Memory B cell (primary cell): ENCODE results near the gene FAM199X.
A peak's percentile ranks its signal among the peaks of the same experiment; 100 is the strongest.
"Not testable (repeated sequence)": the region's sequence is repeated elsewhere in the genome, so short reads cannot be mapped to it uniquely, and the experiment has no call there.

Experiments
- ATAC-seq: fragments of 150-1000 bp; cut with Tn5 transposase; 2 replicates; pipeline ENCODE4 v1.10.0; 2021; ENCODE audit warnings: low read depth, mild to moderate bottlenecking, moderate library complexity
- DNase-seq, 2 donors: peaks; one replicate each; pipeline ENCODE4 v3.0.0; 2022; ENCODE audit warnings: low spot score in 2 of 2
- H3K27ac Mint-ChIP-seq: one replicate; pipeline ENCODE4 v1.8.0; 2022; ENCODE audit warnings: mild to moderate bottlenecking, moderate library complexity, mixed read lengths
- H3K27me3 Mint-ChIP-seq: one replicate; pipeline ENCODE4 v1.8.0; 2022; ENCODE audit warnings: mixed read lengths
- H3K36me3 Mint-ChIP-seq: one replicate; pipeline ENCODE4 v1.8.0; 2022; ENCODE audit warnings: mild to moderate bottlenecking, mixed read lengths
- H3K4me1 Mint-ChIP-seq: one replicate; pipeline ENCODE4 v1.8.0; 2022; ENCODE audit warnings: mixed read lengths
- H3K4me3 Mint-ChIP-seq: one replicate; pipeline ENCODE4 v1.8.0; 2022; ENCODE audit warnings: mild to moderate bottlenecking, moderate library complexity, mixed read lengths
- H3K9me3 Mint-ChIP-seq: one replicate; pipeline ENCODE4 v1.8.0; 2022; ENCODE audit warnings: mixed read lengths

FAM199X gene

DNA sequence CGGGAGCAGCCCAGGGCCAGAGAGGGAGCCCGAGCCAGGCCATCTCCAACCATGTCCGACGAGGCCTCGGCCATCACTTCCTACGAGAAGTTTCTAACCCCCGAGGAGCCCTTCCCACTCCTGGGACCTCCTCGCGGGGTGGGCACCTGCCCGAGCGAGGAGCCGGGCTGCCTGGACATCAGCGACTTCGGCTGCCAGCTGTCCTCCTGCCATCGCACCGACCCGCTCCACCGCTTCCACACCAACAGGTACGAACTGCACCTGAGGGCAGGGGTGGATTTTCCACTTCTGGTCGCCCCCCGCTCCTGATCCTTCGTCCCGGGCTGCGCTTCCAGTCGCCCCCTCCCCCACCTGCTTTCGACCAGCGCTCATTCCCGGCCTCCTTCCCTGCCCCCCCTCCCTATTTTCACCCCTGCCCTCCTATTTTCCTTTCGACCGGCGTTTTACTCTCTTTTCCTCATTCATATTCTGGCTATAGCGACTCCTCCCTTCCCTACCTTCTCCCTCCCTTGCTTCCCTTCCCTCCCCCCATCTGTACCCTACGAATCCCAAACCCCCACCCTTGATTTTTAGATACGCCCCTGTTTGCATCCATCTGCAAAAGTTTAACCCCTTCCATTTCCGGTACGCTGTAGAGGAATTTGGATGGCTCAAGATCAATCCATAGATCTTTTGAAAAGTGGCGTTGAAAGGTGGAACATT, 633 bp downstream of the FAM199X start:
- H3K9me3 Mint-ChIP-seq, result no peaks in the 10 kb centered on the region
- no peaks in the 10 kb centered on the region for H3K27me3 Mint-ChIP-seq
- ATAC-seq, result no peak
- H3K4me3 Mint-ChIP-seq, result peak overlapping the region; percentile 87
- peak overlapping the region; percentile 83 for H3K27ac Mint-ChIP-seq
- no peak for DNase-seq
- H3K4me1 Mint-ChIP-seq, result peaks cover 27% of the 10 kb centered on the region
- peaks cover 4% of the 10 kb centered on the region for H3K36me3 Mint-ChIP-seq

DNA sequence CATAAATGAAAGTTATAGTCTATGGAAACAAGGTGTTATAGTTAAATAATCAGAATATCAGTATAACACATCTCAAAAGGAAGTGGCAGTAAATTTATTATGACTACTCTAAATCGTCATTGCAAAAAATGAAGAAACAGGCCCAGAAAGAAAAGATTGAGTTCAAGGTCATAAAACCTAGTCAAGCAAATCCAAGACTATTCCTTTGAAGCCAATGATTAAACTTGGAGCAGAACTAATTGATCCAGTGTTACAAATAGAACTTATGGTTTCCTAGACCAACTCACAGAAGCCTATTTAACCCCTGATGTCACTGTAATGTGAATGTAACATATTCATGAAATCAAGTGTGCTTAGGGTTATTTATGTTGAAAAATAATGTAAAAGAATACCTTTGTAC, 1.9 kb downstream of the FAM199X start:
- no peak for DNase-seq
- no peaks in the 10 kb centered on the region for H3K27me3 Mint-ChIP-seq
- H3K27ac Mint-ChIP-seq, result no peak overlapping the region

DNA sequence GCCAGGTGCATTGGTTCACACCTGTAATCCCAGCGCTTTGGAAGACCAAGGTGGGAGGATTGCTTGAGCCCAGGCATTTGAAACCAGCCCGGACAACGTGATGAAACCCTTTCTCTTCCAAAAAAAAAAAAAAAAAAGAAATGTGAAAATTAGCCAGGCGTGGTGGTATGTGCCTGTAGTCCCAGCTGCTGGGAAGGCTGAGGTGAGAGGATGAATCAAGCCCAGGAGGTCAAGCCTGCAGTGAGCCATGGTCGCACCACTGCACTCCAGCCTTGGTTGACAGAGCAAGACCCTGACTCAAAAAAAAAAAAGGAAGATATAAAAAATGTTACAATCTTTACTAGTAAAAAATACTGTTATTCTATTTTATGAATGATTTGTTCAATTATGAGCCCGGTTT, 5.9 kb downstream of the FAM199X start:
- no peak for DNase-seq
- Mint-ChIP-seq H3K4me1 (peaks cover 23% of the 10 kb centered on the region), H3K27ac (no peak overlapping the region), H3K9me3 (no peaks in the 10 kb centered on the region), H3K27me3 (no peaks in the 10 kb centered on the region), H3K36me3 (peaks cover 7% of the 10 kb centered on the region), H3K4me3 (no peak overlapping the region)
- ATAC-seq, result no peak

More for the DNA sequence above, 1.9 kb downstream of the FAM199X start:
- peaks cover 27% of the 10 kb centered on the region for H3K4me1 Mint-ChIP-seq
- H3K9me3 Mint-ChIP-seq, result no peaks in the 10 kb centered on the region
- H3K4me3 Mint-ChIP-seq, result peak overlapping the region; percentile 9
- H3K36me3 Mint-ChIP-seq, result peaks cover 2% of the 10 kb centered on the region
- no peak for ATAC-seq

DNA sequence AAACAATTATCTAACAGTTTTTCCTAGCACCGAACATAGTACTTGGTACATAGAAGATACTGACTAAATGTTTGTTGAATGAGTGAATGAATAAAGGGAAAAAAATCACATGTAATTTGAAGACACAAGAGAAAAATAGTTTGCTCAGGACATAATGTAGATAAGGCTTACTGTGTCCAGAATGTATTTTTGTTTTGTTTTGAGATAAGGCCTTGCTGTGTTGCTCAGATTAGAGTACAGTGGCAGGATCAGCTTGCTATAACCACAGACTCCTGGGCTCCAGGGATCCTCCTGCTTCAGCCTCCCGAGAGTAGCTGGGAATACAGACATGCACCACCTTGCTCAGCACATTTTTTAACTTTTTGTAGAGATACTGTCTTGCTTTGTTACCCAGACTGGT, 6.5 kb downstream of the FAM199X start:
- no peaks in the 10 kb centered on the region for H3K9me3 Mint-ChIP-seq
- no peak overlapping the region for H3K4me3 Mint-ChIP-seq
- peaks cover 16% of the 10 kb centered on the region for H3K4me1 Mint-ChIP-seq
- ATAC-seq (no peak), DNase-seq (no peak)
- H3K27ac Mint-ChIP-seq, result no peak overlapping the region
- peaks cover 7% of the 10 kb centered on the region for H3K36me3 Mint-ChIP-seq
- no peaks in the 10 kb centered on the region for H3K27me3 Mint-ChIP-seq

GRCh38 chrX:104173841-104174240, 7.6 kb downstream of the FAM199X start:
- H3K4me3 Mint-ChIP-seq, result no peak overlapping the region
- peaks cover 13% of the 10 kb centered on the region for H3K36me3 Mint-ChIP-seq
- no peaks in the 10 kb centered on the region for H3K9me3 Mint-ChIP-seq
- H3K27ac Mint-ChIP-seq, result no peak overlapping the region
- no peak for DNase-seq
- H3K27me3 Mint-ChIP-seq, result no peaks in the 10 kb centered on the region
- ATAC-seq, result no peak
- peaks cover 12% of the 10 kb centered on the region for H3K4me1 Mint-ChIP-seq

GRCh38 chrX:104183685-104184084, 17.4 kb downstream of the FAM199X start:
- H3K27me3 Mint-ChIP-seq, result no peaks in the 10 kb centered on the region
- ATAC-seq, result no peak
- H3K4me3 Mint-ChIP-seq, result no peak overlapping the region

DNA sequence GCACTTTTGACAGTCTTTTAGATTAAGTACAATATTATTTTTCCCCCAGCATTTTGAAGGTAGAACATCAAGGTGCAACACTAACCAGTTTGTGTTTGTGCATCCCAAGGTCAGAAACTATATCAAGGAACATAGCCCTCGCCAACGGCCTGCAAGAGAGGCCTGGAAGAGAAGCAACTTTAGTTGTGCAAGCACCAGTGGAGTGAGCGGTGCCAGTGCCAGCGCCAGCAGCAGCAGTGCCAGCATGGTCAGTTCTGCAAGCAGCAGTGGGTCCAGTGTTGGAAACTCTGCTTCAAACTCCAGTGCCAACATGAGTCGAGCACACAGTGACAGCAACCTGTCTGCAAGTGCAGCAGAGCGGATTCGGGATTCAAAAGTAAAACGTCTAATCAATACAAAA, 21.7 kb downstream of the FAM199X start:
- no peak overlapping the region for H3K4me3 Mint-ChIP-seq
- no peaks in the 10 kb centered on the region for H3K4me1 Mint-ChIP-seq
- H3K36me3 Mint-ChIP-seq, result peaks cover 1% of the 10 kb centered on the region
- H3K27me3 Mint-ChIP-seq, result no peaks in the 10 kb centered on the region
- DNase-seq (no peak), ATAC-seq (no peak)
- no peaks in the 10 kb centered on the region for H3K9me3 Mint-ChIP-seq
- H3K27ac Mint-ChIP-seq, result no peak overlapping the region

More at GRCh38 chrX:104183685-104184084, 17.4 kb downstream of the FAM199X start:
- H3K36me3 Mint-ChIP-seq, result peaks cover 5% of the 10 kb centered on the region
- no peak for DNase-seq
- H3K4me1 Mint-ChIP-seq, result peaks cover 8% of the 10 kb centered on the region
- no peak overlapping the region for H3K27ac Mint-ChIP-seq
- no peaks in the 10 kb centered on the region for H3K9me3 Mint-ChIP-seq

DNA sequence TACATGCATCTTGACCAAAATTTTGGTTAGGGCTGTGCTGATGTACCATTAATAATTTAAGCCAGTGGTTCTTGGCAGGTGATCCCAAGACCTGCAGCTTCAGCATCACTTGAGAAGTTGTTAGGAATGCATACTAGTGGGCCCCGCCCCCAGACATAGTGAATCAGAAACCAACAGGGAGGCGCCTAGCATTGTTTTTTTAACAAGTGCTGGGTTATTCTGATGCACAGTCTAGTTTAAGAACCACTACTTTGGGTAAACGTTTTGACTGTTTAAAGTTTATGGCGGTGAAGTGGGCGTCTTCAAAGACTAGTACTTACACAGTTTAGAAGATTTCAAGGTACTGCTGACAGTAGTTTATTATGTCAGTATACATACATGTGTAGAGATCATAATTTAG, 23.6 kb downstream of the FAM199X start:
- Mint-ChIP-seq H3K4me1 (no peaks in the 10 kb centered on the region), H3K9me3 (no peaks in the 10 kb centered on the region), H3K27ac (no peak overlapping the region), H3K27me3 (no peaks in the 10 kb centered on the region), H3K36me3 (peaks cover 1% of the 10 kb centered on the region), H3K4me3 (no peak overlapping the region)
- DNase-seq (no peak), ATAC-seq (no peak)

DNA sequence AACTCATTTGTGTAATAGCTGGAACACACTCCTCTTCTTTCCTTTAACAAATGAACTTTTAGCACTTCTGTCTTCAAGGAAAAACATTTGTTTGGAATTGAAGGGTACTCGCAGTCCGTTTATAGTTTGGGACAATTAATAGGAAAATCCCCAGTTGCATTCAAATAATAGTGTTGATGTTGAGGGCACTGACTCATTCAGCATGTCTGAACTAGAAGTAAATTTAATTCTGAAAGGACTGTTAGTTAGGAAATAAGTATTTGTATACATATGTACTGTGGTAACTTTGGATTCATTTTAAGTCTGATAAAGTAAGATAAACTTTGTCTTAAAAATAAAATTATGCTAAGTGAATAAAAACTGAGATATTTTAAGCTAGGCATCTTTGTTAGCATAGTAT, 27.2 kb downstream of the FAM199X start:
- DNase-seq (no peak), ATAC-seq (no peak)
- no peaks in the 10 kb centered on the region for H3K4me1 Mint-ChIP-seq
- H3K27ac Mint-ChIP-seq, result no peak overlapping the region
- no peak overlapping the region for H3K4me3 Mint-ChIP-seq
- no peaks in the 10 kb centered on the region for H3K9me3 Mint-ChIP-seq
- H3K36me3 Mint-ChIP-seq, result peaks cover 1% of the 10 kb centered on the region
- no peaks in the 10 kb centered on the region for H3K27me3 Mint-ChIP-seq

- no peak for ATAC-seq
- no peak for DNase-seq
- Mint-ChIP-seq H3K9me3 (no peaks in the 10 kb centered on the region), H3K4me3 (no peak overlapping the region), H3K27ac (no peak overlapping the region), H3K36me3 (no peaks in the 10 kb centered on the region), H3K4me1 (no peaks in the 10 kb centered on the region), H3K27me3 (no peaks in the 10 kb centered on the region)
These were observed 28.8 kb downstream of the FAM199X start for GRCh38 chrX:104195013-104195412.

DNA sequence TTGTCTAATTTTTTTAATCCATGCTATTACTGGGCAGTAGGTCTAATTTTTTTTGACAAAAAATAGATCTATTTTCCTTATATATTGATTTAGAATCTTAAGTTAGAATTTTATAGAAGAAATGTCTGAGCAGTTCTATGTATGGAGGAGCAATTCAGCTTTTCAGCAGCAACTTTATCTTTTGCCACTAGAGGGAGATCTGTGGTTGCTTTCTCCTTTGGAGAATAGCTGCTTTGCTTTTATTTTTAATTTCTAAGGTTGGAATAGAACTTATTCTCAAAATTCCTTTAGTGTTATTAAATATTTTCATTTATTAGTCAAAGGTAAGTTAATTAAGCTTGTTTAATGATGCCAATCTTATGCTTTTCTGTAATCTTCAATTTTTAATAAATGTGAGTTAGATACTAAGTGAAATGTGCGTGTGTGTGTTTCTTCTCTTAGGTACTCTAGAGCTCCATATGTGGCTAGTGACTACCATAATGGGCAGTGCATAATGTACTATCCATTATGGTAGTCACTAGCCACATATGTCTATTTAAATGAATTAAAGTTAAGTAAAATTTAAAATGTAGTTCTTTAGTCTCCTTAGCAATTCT, 29.3 kb downstream of the FAM199X start:
- Mint-ChIP-seq H3K36me3 (no peaks in the 10 kb centered on the region), H3K4me1 (no peaks in the 10 kb centered on the region), H3K9me3 (no peaks in the 10 kb centered on the region), H3K4me3 (no peak overlapping the region), H3K27ac (no peak overlapping the region), H3K27me3 (no peaks in the 10 kb centered on the region)
- ATAC-seq (no peak), DNase-seq (peak in 1 of 2 donors; percentile 0)

- ATAC-seq (no peak), DNase-seq (no peak)
- H3K4me1 Mint-ChIP-seq, result no peaks in the 10 kb centered on the region
- H3K27ac Mint-ChIP-seq, result no peak overlapping the region
- no peaks in the 10 kb centered on the region for H3K9me3 Mint-ChIP-seq
- no peaks in the 10 kb centered on the region for H3K27me3 Mint-ChIP-seq
- H3K36me3 Mint-ChIP-seq, result peaks cover 3% of the 10 kb centered on the region
- H3K4me3 Mint-ChIP-seq, result no peak overlapping the region
These were observed 39.3 kb downstream of the FAM199X start for GRCh38 chrX:104205548-104205947.

DNA sequence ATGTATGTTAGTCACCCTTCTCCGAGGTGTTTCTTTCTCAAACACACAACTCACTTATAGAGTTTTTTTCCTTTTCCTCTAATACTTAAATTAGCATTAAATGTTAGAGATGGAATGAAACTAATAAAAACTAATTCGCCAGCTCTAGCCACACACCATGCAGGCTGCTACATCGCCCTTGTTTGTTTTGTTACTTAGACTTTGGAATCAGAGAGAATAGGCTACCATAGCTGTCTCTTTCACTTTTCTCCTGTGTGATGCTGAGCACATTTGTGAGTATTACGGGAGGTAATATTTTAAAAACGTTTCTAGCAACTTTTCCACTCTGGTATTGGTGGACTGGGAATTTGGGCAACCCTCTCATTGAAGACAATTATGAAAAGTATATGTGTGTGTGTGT, 44.9 kb downstream of the FAM199X start:
- H3K36me3 Mint-ChIP-seq, result no peaks in the 10 kb centered on the region
- no peak overlapping the region for H3K4me3 Mint-ChIP-seq
- H3K9me3 Mint-ChIP-seq, result no peaks in the 10 kb centered on the region
- no peak for ATAC-seq
- H3K27me3 Mint-ChIP-seq, result no peaks in the 10 kb centered on the region
- no peak overlapping the region for H3K27ac Mint-ChIP-seq
- H3K4me1 Mint-ChIP-seq, result no peaks in the 10 kb centered on the region
- DNase-seq, result no peak

GRCh38 chrX:104230060-104230459, 63.8 kb downstream of the FAM199X start:
- H3K27ac Mint-ChIP-seq, H3K4me3 Mint-ChIP-seq: not testable (repeated sequence)

More at GRCh38 chrX:104230060-104230459, 63.8 kb downstream of the FAM199X start:
- ATAC-seq, DNase-seq, H3K4me1 Mint-ChIP-seq, H3K36me3 Mint-ChIP-seq, H3K27me3 Mint-ChIP-seq, H3K9me3 Mint-ChIP-seq: not testable (repeated sequence)
